SHP77 (cell line): Measurements from ENCODE around the gene CCDC50.

Source experiments
- DNase-seq, 2 experiments: peaks; one replicate each; lab custom pipeline; 2025; lab: John Stamatoyannopoulos, UW

CCDC50 gene

DNA sequence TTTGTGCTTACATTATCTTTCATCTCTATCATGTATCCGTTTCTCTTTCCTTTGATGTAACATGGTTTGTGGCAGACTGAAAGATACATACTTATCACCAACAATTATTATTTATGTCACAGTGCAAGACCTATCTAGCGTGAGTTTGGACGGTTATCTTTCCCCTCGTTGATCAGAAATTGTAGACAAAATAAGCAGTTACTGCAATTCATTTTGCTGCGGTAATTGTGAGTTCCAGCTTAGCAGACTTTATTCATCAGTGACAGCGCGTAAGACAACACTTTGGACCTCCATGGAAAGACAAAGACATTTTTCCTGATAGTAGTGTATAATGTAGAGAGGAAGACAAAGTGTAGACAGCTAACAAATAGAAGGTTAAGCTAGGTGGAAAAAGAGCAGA lies 52.1 kb downstream of the CCDC50 start:
- DNase-seq: no peak

DNA sequence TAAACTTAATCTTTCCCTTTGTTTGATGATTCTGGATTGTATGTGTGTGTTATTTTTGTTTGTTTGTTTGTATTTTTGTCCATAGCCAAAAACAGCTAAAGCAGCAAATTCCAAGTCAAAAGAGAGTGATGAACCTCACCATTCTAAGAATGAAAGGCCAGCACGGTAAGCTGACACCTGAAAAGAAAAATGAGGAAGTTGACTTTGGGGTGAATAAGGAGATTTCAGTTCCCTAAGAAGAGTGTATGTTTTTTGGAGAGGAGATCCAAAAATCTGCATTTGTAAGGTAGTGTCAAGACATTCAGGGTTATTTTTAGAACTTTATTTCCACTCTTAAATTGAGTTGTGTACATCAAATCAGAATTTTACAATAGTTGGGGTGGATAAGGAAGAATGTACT lies 53.5 kb downstream of the CCDC50 start:
- DNase-seq: no peak

DNA sequence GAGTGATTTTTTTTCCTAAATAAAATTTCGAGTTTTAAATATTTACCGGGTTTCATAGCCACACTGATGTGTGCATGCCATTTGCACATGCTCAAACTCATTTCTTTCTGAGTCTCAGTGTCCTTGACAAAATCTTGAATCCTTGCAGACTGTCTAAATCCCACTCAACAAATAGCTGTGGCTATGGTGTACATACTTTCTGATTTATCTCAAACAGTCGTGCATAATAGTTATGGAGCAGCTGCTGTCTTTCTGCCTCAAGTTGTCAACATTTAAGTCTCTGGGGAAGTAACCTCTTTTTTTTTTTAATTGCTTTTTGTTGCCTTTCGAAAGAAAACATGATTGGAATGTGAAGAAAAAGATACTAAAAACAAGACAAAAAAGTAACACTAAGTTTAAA lies 53.9 kb downstream of the CCDC50 start:
- DNase-seq: no peak

DNA sequence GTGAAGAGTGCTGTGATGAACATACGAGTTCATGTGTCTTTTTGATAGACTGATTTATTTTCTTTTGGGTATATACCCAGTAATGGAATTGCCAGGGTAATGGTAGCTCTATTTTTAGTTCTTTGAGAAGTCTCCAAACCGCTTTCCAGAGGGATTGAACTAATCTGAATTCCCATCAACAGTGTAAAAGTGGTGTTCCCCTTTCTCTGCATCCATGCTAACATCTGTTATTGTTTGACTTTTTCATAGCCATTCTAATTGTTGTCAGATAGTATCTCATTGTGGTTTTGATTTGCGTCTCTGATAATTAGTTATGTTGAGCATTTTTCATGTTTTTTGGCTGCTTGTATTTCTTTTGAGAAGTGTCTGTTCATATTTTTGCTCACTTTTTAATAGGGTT lies 55.9 kb downstream of the CCDC50 start:
- no peak for DNase-seq

- DNase-seq: no peak
Measured at GRCh38 chr3:191387441-191388077, 58.4 kb downstream of the CCDC50 start.

GRCh38 chr3:191388823-191389222 lies 59.6 kb downstream of the CCDC50 start:
- DNase-seq: no peak

DNA sequence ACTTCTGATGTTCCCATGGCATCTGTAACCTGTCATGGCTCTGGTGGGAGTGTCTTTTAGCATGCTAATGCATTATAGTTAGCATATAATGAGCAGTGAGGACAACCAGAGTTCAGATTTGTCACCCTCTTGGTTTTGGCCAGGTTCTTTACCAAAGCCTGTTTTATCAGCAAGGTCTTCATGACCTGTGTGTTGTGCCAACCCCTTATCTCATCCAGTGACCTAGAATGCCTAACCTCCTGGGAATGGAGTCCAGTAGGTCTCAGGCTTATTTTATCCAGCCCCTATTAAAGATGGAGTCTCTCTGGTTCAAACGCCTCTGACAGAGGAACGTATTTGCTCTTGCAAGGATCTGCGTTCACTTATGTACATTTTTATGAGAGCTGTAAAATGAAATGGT lies 61.4 kb downstream of the CCDC50 start:
- DNase-seq: no peak

DNA sequence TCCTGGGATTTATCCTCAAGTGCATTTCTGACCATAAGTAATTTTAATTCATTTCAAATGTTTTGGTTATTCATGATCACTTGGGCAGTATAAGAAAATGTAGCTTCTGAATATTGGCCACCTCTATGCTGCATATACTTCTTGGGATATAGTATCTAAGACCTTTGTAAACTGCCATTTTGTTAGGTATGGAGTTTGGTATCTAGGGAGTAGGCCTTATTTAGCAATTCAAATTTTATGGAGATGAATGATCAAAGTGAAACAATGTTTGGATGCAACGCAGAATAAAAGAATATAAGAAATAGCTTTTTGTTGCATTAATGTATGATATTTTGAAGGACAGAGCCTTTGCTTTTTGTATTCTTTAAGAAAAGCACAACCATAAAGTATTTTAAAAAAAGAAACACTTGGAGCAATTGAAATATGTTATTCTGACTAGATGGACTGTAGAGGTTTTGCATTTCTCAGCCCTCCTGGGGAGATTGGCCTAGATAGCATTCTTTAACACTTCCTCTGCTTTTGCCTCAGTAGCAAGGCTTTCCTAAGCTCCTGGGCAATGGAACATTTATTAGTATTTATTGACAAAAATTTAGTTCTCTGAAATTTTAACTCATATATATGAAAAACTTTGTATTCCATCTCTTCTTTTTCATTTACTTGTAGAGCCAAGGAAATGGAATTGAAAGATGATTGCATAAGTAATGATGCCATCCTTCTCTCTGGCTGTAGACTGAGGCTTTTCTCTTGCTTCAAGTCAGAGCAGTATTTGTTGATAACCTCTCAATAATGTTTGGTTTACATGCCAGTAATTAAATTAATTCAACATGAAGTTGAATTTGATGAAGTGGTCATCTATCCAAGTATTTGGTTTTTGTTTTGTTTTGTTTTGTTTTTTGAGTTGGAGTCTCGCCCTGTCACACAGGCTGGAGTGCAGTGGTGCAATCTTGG lies 62.9 kb downstream of the CCDC50 start:
- DNase-seq: no peak

DNA sequence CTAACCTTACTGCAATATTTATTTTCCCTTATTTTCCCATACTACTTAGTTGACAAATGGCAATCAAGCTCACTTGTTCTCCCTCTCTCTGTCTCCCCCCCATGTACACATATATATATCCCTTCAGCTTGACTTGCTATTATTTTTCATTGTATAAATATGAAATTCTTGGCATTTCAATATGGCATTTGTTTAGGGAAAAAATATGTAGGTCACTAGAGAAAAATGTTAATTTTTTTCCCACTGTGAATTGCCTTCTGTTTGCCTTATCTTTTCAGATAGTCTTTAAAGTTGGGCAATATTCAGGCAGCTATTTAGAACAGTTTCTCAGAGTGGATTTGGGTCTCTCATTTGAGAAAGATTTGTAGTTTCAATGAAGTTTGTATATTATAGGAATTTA lies 64.0 kb downstream of the CCDC50 start:
- no peak for DNase-seq

GRCh38 chr3:191397771-191398170 lies 68.6 kb downstream of the CCDC50 start:
- DNase-seq: no peak

- no peak for DNase-seq
Measured at GRCh38 chr3:191398607-191399006, 69.4 kb downstream of the CCDC50 start.

GRCh38 chr3:191399918-191400317 lies 70.7 kb downstream of the CCDC50 start:
- no peak for DNase-seq

- no peak for DNase-seq
Measured at GRCh38 chr3:191401775-191402357, 72.7 kb downstream of the CCDC50 start.

GRCh38 chr3:191409791-191410359 lies 80.7 kb downstream of the CCDC50 start:
- DNase-seq: no peak

GRCh38 chr3:191412759-191413158 lies 83.6 kb downstream of the CCDC50 start:
- DNase-seq: no peak

DNA sequence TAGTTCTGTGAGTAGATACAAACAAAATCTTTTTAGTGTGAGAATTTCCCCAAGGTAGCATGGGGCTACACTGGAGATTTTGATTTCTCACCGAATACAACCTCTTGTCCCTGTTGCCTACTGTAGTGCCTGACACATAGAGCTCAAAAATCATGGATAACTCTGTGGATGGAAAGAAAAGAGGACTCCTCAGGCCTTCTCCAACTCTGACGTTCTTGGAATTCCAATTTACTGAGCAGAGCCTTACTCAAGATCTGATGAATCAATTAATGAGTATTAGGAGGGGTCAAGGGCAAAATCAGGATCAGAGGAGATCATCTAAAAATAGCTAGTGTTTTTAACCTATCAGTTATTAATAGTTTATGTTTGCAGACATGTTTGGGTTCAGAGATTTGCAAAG lies 85.1 kb downstream of the CCDC50 start:
- DNase-seq: no peak

GRCh38 chr3:191414732-191415131 lies 85.5 kb downstream of the CCDC50 start:
- no peak for DNase-seq

DNA sequence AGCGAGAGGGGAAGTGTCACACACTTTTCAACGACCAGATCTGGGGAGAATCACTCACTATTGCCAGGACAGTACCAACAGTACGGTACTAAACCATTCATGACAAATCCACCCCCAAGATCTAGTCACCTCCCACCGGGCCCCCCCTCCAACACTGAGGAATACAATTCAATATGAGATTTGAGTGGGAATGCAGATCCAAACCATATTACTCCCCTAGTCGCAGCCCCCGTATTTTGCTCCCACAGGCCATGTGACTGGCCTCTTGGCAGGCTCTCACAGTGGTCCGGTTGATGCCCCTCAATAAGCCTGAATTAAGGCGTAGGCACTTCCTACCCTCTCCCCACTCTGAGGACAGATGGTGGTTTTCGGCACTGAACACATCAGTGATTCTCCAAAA lies 86.4 kb downstream of the CCDC50 start:
- DNase-seq: no peak

DNA sequence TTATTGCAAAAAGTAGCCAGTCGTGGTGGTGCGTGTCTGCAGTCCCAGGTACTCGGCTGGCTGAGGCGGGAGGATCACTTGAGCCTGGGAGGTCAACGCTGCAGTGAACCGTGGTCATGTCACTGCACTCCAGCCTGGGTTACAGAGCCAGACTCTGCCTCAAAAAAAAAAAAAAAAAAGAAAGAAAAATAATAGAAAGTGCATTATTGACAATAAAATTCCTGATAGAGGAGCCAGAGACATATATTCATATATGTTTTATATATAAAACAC lies 88.2 kb downstream of the CCDC50 start:
- no peak for DNase-seq

- no peak for DNase-seq
Measured at GRCh38 chr3:191420771-191421170, 91.6 kb downstream of the CCDC50 start.

DNA sequence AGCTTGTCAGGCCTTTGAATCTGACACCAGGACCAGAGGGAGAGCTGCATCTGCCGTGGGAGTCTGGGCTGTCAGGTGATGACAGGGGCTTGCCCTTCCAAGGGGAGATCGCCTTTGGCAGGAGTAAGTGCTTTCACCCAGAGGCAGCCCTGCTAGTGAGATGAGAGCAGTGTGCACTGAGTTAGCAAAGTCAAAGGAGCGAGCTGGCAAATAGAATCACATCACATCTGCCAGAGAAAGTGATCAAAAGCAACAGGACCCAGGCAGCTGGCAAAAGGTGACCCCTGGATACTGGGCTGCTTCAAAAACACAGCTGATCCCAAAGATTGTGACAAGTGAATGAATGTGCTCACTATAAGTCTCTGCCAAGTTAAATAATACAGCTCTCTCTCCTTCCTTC lies 95.7 kb downstream of the CCDC50 start:
- DNase-seq: no peak

DNA sequence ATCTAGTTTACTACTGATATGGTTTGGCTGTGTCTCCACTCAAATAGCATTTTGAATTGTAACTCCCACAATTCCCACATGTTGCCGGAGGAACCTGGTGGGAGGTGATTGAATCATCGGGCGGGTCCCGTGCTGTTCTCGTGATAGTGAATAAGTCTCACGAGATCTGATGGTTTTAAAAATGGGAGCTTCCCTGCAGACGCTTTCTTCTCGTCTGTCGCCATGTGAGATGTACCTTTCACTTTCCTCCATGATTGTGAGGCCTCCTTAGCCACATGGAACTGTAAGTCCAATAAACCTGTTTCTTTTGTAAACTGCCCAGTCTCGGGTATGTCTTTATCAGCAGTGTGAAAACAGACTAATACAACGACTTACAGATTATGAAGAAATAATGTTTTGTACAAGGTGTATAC lies 96.1 kb downstream of the CCDC50 start:
- DNase-seq: no peak

DNA sequence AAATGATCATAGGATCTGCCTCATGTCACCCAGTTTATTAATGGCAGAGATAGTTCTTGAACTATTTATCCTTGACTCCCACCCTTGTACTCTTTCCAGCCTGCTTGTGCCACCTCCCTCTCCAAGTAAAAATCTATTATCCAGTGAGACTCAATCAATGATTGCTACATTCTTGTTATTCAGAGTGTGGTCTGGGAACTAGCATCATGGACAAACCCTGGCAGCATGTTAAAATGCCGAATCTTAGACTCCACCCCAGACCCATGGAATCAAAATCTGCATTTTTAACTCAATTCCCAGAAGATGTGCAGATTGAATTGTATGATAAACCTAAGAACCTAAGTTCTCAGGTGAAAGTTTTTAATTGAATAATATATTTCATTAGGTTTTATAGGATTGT lies 97.1 kb downstream of the CCDC50 start:
- DNase-seq: no peak
